ENCODE measurements around the gene TRAM2. TPM values are rescaled to one million over a fixed set of nuclear protein-coding genes. Genes with fewer than 3 reads are reported as not detected.

Gene TRAM2
- total RNA-seq, 1 experiment from 2014 or later = 12.8 TPM

GRCh38 chr6:52454556-52454955 lies 122.3 kb downstream of the TRAM2 start:
- TF ChIP-seq CTCF (IDR thresholded peaks at IDR 0.05; ENCODE audit: unreplicated experiment) = no peak
- Mint-ChIP-seq H3K36me3 (ENCODE audit: insufficient read depth, unreplicated experiment) (no peaks in the 10 kb centered on the region), H3K27ac (ENCODE audit: unreplicated experiment) (peak overlapping the region; percentile 67), H3K4me1 (ENCODE audit: low read depth, unreplicated experiment) (peaks cover 29% of the 10 kb centered on the region), H3K27me3 (ENCODE audit: unreplicated experiment) (no peaks in the 10 kb centered on the region), H3K4me3 (ENCODE audit: low read depth, unreplicated experiment) (no peak overlapping the region), H3K9me3 (ENCODE audit: low read depth, unreplicated experiment) (peaks cover 6% of the 10 kb centered on the region)
- intact Hi-C loops (cut with micrococcal nuclease; ENCODE audit: unreplicated experiment) = no loop called here
- CTCF ChIA-PET = interaction anchor here (0.7 to 1.5 kb wide), 2 partner anchors 31 to 50 kb away, joined by 3 read pairs; no protein-coding TSS in a partner anchor
- no TSS peak for BruUV-seq (replicated peaks)
- peak; percentile 51 for DNase-seq

Other genes with a start within 250 kb of the TRAM2 start
- gene PAQR8, start 214.9 kb downstream of the TRAM2 start, total RNA-seq (2022) = 16.1 and 16.3 TPM in 2 replicates
- gene EFHC1, start 156.7 kb downstream of the TRAM2 start, total RNA-seq (2022) = 18.1 and 25.6 TPM in 2 replicates
- gene TMEM14A, start 94.1 kb upstream of the TRAM2 start, total RNA-seq (2022) = 28.0 and 34.6 TPM in 2 replicates
- not detected in 2 replicates for gene GSTA2, start 186.4 kb upstream of the TRAM2 start, total RNA-seq (2022)
- 0.37 TPM in 1 of 2 replicates, not detected in the other for gene GSTA1, start 226.8 kb upstream of the TRAM2 start, total RNA-seq (2022)

Measured in Calu3 (cell line).